Prostate gland (tissue), 2 donors: ENCODE results near the gene TOP3B. TPM values are rescaled to one million over a fixed set of nuclear protein-coding genes. Genes with fewer than 3 reads are reported as not detected.
A peak's percentile ranks its signal among the peaks of the same experiment; 100 is the strongest.
"Not testable (repeated sequence)": the region's sequence is repeated elsewhere in the genome, so short reads cannot be mapped to it uniquely, and the experiment has no call there.

Experiments used
- DNase-seq: peaks from one replicate; pipeline ENCODE4 v3.0.0-alpha.2; 2019; ENCODE audit warnings: low spot score
- H3K27ac ChIP-seq, 2 donors: fragments of 200-600 bp; sonication (generic); 2 replicates each; pipeline ENCODE4 v1.5.1; 2017 to 2019
- H3K27me3 ChIP-seq: fragments of 200-600 bp; sonication (generic); replicated peaks from 2 replicates; pipeline ENCODE4 v1.5.1; 2019; ENCODE audit not compliant: insufficient read depth
- H3K36me3 ChIP-seq, 2 donors: fragments of 200-600 bp; sonication (generic); 1 replicate in 1 of 2; 2 replicates in 1 of 2; pipeline versions ENCODE4 v1.5.1 to v1.8.1; 2017 to 2019
- H3K4me1 ChIP-seq: fragments of 200-600 bp; sonication (generic); replicated peaks from 2 replicates; pipeline ENCODE4 v1.5.1; 2019
- H3K4me3 ChIP-seq, 2 donors: fragments of 200-600 bp; sonication (generic); 2 replicates each; pipeline ENCODE4 v1.5.1; 2017 to 2019
- H3K9me3 ChIP-seq: fragments of 200-600 bp; sonication (generic); 2 replicates; pipeline ENCODE4 v1.5.1; 2017
- POLR2A ChIP-seq: fragments of 450-650 bp; IDR thresholded peaks from one replicate; pipeline ENCODE4 v1.6.1; 2016; ENCODE audit warnings: antibody characterized with exemption, mild to moderate bottlenecking
- POLR2AphosphoS5 ChIP-seq: sonication (generic); formaldehyde crosslinking; IDR thresholded peaks from one replicate; pipeline ENCODE4 v1.6.1; 2017; ENCODE audit warnings: antibody characterized with exemption
- WGBS: methylation state at CpG from one replicate; pipeline ENCODE4 v1.1.5; 2018; 5-methylcytosine and 5-hydroxymethylcytosine counted together
- intact Hi-C: fragments of 100-400 bp; cut with DNase I; formaldehyde crosslinking; loops from one replicate; pipeline ENCODE4 v1.14.2; 2022
- total RNA-seq, 2 donors: library from RNA; depleted of rRNA; stranded (reverse); fragments of >200 nt; gene quantifications; one replicate each; pipeline ENCODE4 v1.1.0, GENCODE V29; 2016
- TF ChIP-seq, protein P1 (sequence below), 4 experiments: fragments of 200-600 bp in 2 of 4; fragments of 450-650 bp in 2 of 4; sonication (generic) in 2 of 4; IDR thresholded peaks; 1 replicate in 3 of 4; 2 replicates in 1 of 4; pipeline ENCODE4 v1.5.1; 2016 to 2019; ENCODE audit warnings: antibody characterized with exemption in 4 of 4, mild to moderate bottlenecking in 2 of 4, moderate library complexity in 2 of 4

Gene TOP3B
- total RNA-seq, 2 donors from 2014 or later = 25.2 to 60.6 TPM

DNA sequence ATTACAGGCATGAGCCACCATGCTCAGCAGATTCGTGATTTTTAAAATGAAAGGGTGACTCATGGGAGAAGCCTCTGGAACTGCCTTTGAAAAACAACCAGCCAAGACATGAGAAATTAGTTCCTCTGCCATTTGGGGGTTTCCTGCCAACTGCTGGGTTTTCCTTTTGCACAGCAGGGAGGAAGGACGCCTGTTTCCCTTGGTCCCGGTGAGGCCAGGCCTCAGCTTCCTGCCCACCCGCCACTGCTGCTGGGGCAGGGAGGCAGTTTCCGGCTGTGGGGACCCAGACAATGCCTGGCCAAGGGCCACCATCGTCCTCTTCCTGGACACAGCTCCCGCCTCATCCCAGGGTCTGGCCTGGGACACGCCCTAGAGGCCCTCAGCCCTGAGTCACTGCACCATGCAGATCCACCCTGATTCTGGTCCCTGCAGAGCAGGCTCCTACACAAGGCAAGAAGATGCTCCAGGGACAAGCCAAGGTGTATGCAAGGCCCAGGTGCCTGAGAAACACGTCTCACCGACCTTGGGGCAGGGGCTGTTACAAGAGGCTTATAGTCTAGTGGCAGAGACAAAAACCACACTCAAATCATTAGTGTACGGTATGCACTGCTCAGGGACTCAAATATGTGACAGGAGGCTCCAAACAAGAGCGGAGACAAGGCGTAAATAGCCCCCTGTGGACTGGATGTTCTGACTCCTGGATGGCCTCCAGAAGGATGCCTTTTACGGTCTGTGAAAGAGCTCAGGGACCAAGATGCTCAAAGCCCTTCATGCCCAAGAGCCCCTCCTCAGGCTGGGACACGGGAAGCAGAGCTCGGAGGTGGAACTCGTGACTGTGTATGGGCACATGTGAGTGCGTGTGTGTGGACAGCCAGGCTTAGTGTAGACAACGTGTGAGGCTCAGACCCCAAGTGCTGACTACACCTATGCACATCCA, 39.9 kb downstream of the TOP3B start:
- peaks cover 0 to 4% of the 10 kb centered on the region in 2 donors for H3K36me3 ChIP-seq
- no peak overlapping the region for H3K4me3 ChIP-seq
- intact Hi-C loops = no loop called here
- WGBS = 45% methylated on average over 19 of the region's 19 CpGs
- peaks cover 7% of the 10 kb centered on the region for H3K4me1 ChIP-seq
- H3K27ac ChIP-seq = peak overlapping the region; percentile 75 to 90
- DNase-seq = no peak
- no peaks in the 10 kb centered on the region for H3K27me3 ChIP-seq
- no peak for TF ChIP-seq POLR2A
- peak; percentile 52 for TF ChIP-seq POLR2AphosphoS5
- TF ChIP-seq, protein P1, sequence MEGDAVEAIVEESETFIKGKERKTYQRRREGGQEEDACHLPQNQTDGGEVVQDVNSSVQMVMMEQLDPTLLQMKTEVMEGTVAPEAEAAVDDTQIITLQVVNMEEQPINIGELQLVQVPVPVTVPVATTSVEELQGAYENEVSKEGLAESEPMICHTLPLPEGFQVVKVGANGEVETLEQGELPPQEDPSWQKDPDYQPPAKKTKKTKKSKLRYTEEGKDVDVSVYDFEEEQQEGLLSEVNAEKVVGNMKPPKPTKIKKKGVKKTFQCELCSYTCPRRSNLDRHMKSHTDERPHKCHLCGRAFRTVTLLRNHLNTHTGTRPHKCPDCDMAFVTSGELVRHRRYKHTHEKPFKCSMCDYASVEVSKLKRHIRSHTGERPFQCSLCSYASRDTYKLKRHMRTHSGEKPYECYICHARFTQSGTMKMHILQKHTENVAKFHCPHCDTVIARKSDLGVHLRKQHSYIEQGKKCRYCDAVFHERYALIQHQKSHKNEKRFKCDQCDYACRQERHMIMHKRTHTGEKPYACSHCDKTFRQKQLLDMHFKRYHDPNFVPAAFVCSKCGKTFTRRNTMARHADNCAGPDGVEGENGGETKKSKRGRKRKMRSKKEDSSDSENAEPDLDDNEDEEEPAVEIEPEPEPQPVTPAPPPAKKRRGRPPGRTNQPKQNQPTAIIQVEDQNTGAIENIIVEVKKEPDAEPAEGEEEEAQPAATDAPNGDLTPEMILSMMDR (IDR thresholded peaks at IDR 0.05) = no peak
- no peaks in the 10 kb centered on the region for H3K9me3 ChIP-seq

DNA sequence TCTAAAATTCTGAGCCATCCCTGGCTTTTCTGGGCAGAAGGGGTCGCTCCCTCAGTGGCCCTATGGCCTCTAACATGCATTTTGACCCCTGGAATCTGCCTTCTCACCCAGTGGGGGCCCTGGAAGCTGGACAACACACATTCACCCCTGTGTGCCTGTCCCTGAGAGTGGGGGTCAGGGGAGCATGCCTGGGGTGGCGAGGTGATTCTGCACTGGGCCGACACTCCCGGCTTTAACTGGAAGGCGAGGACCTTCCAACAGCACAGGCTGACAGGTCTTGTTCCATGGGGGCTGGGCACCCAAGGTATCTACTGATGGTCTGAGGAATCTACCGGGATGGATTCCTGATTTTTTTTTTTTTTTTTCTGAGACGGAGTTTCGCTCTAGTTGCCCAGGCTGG, 40.7 kb downstream of the TOP3B start:
- Histone ChIP-seq H3K4me1 (peaks cover 15% of the 10 kb centered on the region), H3K36me3 (peaks cover 0 to 4% of the 10 kb centered on the region in 2 donors), H3K9me3 (no peaks in the 10 kb centered on the region), H3K4me3 (no peak overlapping the region), H3K27me3 (no peaks in the 10 kb centered on the region), H3K27ac (peak overlapping the region; percentile 75 to 90)
- no peak for DNase-seq
- intact Hi-C loops = no loop called here
- TF ChIP-seq POLR2AphosphoS5 (no peak), POLR2A (no peak)
- 70% methylated on average over 8 of the region's 8 CpGs for WGBS

DNA sequence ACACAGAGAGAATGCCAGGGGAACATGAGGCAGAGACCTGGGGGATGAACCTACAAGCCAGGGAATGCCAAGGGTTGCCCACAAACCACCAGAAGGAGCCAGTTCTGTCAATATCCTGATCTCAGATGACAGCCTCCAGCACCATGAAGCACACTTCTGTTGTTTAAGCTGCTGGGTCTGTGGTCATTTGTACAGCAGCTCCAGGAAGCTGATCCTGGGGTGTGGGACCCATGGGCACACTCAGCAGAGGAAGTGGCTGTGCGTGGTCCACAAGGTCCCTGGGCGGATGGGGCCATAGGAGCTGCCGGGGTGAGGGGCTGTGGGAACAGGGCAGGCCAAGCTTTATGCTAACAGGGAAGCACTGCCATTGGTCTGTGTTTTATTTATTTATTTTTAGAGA, 42.1 kb downstream of the TOP3B start:
- peaks cover 16% of the 10 kb centered on the region for H3K4me1 ChIP-seq
- 71% methylated on average over 3 of the region's 3 CpGs for WGBS
- no peak for TF ChIP-seq POLR2AphosphoS5
- TF ChIP-seq, protein P1 (IDR thresholded peaks at IDR 0.05) = no peak
- TF ChIP-seq POLR2A = no peak
- H3K4me3 ChIP-seq = no peak overlapping the region
- intact Hi-C loops = no loop called here
- no peaks in the 10 kb centered on the region for H3K9me3 ChIP-seq
- no peaks in the 10 kb centered on the region for H3K27me3 ChIP-seq
- DNase-seq = no peak
- peak overlapping the region in 1 of 2 donors; percentile 90 for H3K27ac ChIP-seq
- H3K36me3 ChIP-seq = peaks cover 0 to 4% of the 10 kb centered on the region in 2 donors

DNA sequence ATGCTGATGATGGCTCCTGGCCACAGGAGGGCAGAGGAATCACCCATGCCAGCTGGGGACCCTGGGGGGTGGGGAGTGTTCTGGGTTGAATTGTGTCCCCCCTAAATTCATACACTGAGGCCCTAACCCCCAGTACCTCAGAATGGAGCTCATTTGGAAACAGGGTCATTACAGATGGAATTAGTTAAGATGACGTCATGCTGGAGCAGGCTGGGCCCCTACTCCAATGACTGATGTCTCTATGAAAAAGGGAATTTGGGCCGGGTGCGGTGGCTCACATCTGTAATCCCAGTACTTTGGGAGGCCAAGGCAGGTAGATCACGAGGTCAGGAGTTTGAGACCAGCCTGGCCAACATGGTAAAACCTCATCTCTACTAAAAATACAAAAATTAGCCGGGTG, 42.7 kb downstream of the TOP3B start:
- intact Hi-C loops, H3K36me3 ChIP-seq, H3K4me3 ChIP-seq, DNase-seq, H3K27me3 ChIP-seq, H3K9me3 ChIP-seq: not testable (repeated sequence)
- peaks cover 16% of the 10 kb centered on the region for H3K4me1 ChIP-seq
- WGBS = 78% methylated on average over 5 of the region's 5 CpGs
- H3K27ac ChIP-seq = peak overlapping the region; percentile 90

DNA sequence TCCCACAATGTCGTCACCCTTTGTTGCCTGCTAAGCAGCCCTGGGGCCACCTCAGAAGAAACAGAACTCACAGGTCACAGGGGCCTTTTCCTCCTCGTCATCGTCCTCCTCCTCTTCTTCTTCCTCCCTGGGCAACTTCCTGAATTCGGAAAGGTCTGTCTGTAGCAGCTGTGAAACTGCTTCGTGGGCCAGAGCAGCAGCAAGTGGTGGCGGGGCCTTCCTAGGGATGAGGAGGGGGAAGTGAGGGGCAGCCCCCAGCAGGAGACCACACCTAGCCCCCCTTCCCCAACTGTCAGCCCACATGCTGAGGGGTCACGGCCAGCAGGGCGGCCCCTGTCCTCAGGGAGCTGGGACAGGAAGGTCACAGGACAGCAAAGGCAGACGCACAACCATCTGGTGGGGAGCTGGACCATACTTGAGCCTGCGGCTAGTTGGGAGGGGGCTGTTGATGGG, 43.1 kb downstream of the TOP3B start:
- H3K36me3 ChIP-seq = no peaks in the 10 kb centered on the region
- WGBS = 75% methylated on average over 10 of the region's 10 CpGs
- H3K27me3 ChIP-seq = no peaks in the 10 kb centered on the region
- H3K4me3 ChIP-seq = no peak overlapping the region
- DNase-seq = no peak
- TF ChIP-seq, protein P1 (IDR thresholded peaks at IDR 0.05) = no peak
- TF ChIP-seq POLR2AphosphoS5 = no peak
- TF ChIP-seq POLR2A = no peak
- no peaks in the 10 kb centered on the region for H3K9me3 ChIP-seq
- peak overlapping the region; percentile 90 for H3K27ac ChIP-seq
- peaks cover 16% of the 10 kb centered on the region for H3K4me1 ChIP-seq
- intact Hi-C loops = no loop called here
